Caki2 (cell line): ENCODE data around the gene TEAD4. TPM values are rescaled to one million over a fixed set of nuclear protein-coding genes. Genes with fewer than 3 reads are reported as not detected.

Experiments
- DNase-seq: peaks from one replicate; pipeline ENCODE4 v3.0.0-alpha.2; 2015; ENCODE audit warnings: low read depth
- in situ Hi-C: cut with HindIII; loops from 2 replicates; pipeline ENCODE4 v1.10.0; 2016; ENCODE audit warnings: low sequenced_read_pairs, low pct_unique_long_range_greater_than_20kb, mixed read lengths
- total RNA-seq: library from RNA; depleted of rRNA; stranded (reverse); fragments of >200 nt; shearing (Covaris generic); gene quantifications from 2 replicates; pipeline ENCODE4 v1.2.3, GENCODE V29; 2014; ENCODE audit warnings: low replicate concordance

TEAD4 gene
- total RNA-seq, 1 experiment from 2014 or later = 17.2 TPM

DNA sequence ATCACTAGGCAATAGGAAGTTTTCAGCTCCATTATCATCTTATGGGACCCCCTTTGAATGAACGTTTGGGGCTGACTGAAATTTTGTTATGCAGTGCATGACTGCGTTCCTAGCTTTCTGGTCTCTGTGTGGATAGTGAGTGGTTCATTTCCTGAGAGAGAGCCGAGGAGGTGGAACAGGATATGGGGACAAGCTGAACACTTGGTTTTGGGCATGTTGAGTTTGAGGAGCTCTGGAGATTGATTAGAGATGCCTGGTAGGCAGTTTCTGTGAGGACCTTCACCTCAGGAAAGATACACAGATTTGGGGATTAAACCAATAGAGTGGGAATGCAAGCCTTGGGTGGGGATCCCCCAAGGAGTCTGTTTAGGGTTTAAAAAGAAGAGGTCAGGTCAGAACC, 27.7 kb downstream of the TEAD4 start:
- DNase-seq = no peak
- in situ Hi-C loops = no loop called here

DNA sequence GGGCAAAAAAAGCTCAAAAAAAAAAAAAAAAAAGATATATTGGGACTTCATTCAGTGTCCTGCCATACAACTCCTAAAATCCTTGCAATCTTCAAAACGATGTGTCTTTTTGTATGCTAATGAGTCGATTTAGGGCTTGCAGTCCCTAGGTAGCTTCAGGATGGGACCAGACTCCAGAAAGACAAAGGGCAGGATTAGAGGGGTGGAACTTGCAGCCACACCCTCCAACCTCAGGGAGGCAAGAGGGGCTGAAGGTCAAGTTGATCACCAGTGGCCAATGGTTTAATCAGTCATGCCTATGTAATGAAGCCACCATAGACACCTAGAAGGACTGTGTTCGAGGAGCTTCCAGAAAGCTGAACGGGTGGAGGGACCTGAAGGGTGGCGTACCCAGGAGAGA, 29.3 kb downstream of the TEAD4 start:
- in situ Hi-C loops = no loop called here
- no peak for DNase-seq

DNA sequence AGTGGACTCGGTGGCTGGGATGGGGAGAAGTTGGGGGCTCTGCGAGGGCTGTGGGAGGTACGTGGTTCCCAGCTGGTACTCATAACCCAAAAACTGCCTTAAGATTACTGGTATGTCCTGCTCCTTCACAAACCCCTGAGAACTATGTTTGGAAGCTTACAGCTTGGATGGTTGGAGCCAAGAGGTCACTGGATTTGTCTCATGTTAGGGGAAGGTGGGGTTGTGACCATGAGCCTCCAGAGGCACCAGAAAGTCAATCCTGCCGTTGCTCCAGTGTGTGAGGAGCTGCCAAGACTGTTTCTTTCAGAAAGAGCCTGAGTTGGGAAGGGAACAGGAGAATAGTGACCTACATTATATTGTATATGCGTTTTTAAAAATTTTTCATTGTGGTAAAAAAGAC, 33.5 kb downstream of the TEAD4 start:
- in situ Hi-C loops = no loop called here
- DNase-seq = no peak

DNA sequence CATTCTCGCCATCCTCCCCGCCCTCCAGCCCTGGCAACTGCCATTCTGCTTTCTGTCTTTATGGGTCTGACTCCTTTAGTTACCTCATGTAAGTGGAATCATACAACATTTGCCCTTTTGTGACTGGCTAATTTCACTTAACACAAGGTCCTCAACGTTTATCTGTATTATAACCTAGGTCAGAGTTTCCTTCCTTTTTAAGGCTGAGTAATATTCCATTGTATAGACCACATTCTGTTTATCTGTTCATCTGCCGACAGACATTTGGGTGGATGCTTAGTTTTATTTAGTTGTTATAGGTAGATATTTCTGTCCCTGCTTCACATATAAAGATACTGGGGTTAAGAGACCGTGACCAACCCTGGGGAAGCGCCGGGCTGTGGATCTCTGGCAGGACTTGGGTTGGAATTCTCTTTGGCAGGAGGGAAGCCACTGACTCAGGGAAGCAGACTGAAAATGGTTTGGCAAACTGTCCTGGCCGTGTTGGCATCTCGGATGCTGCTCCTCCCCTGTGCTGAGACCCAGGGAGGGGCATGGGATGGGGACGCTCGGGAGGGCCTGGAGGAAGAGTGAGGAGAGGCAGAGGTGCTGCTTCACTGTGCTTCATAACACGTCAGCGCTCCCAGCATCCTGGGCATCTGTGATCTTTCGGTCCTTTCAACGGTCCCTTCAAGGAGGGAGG, 38.9 kb downstream of the TEAD4 start:
- in situ Hi-C loops = no loop called here
- DNase-seq = no peak

DNA sequence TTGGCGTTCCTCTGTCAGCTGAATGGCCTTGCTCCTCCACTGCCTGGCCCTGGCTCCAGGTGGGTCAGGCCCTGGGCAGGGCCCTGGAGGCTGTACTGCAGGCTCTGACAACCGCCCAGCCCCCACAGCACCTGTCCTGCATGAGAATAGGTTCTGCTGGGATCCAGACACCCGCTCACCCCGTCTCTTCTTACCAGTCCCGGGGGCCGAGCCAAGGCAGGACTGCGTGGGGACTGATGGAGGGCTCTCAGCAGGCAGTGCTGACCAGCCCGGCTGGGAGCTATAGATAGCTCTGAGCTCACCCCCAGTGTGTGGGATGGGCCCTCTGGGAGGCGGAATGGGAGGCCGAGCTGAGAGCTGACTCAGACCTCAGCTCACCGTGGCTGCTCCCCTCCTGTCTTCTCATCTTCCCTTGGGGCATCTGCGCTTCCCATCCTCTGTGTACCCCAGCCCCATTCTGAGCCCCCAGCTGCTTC, 39.6 kb downstream of the TEAD4 start:
- in situ Hi-C loops = no loop called here
- no peak for DNase-seq

DNA sequence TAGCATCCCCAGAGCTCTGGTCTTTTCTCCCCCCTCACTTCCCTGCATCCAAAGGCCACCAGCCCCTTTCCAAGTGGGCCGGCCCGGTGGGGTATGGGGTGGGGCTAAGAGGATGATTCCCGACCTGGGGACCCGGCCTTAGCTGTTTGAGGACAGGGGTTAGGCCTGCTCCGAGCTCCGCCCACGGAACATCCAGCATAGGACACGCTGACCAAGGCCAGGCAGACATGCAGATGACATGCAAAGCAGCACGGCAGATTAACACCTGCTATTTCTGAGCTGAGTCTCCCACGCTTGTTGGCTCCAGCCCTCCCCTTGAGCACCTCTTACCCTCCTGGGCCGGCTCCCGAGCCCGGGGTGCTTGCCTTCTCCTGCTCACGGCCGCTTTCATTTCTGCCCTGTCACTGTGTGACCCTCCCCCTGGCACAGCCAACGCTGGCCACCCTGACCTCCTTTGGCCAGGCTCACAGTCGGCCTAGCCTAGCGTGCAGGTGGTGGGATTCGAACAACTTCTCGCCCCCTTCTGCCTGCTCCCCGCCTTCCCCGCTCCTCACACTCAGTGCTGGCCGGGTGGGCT, 40.2 kb downstream of the TEAD4 start:
- in situ Hi-C loops = no loop called here

DNA sequence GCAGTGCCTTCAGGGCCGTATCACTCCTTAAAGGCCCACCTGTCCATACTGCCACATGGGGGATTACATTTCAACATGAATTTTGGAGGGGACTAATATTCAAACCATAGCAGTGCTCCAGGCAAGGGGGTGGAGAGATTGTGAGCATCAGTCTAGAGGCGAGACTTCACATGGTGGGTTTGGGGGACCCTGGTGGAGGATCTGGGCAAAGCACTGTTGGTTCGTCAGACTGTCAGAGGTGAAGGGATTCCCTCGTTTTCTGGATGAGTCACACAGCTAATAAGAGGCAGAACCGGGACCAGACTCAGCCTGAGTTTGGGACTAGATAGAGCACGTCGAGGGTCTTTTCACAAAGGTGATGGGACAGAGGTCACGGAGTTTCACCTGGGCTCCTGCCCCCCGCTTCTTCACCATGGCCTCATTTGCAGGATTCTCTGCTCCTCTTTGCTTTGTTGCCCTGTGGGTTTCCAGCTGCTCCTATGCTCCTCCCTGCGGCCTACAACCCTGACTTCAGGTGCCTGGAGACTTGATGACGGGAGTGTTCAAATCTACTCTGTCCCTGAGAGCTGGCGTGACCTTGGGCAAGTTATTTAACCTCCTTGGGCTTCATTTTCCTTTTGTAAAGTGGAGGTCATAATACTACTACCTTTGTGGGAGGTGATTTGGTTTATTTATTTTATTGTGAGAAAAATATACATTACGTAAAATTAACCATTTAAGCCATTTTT, 41.5 kb downstream of the TEAD4 start:
- in situ Hi-C loops = no loop called here

More for the DNA sequence above, 40.2 kb downstream of the TEAD4 start:
- DNase-seq = no peak

DNA sequence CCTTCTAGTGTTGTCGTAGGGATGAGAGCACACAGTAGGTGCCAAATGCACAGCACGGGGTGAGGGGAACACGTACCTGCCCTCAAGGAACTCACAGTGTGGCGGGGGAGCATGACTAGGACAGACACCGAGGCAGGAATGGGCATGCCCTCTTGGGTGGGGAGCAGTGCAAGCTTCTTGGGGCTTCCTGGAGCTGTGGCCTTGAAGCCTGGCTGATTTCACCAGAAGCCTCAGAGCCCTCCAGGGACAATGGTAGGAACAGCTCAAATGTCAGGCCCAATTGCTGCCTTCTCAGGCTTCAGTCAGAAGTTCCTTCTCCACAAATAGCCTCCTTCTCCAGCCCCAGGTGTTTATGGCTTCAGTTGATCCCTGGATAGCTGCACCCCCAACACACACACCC, 43.4 kb downstream of the TEAD4 start:
- in situ Hi-C loops = no loop called here
- no peak for DNase-seq

More for the DNA sequence above, 41.5 kb downstream of the TEAD4 start:
- no peak for DNase-seq

DNA sequence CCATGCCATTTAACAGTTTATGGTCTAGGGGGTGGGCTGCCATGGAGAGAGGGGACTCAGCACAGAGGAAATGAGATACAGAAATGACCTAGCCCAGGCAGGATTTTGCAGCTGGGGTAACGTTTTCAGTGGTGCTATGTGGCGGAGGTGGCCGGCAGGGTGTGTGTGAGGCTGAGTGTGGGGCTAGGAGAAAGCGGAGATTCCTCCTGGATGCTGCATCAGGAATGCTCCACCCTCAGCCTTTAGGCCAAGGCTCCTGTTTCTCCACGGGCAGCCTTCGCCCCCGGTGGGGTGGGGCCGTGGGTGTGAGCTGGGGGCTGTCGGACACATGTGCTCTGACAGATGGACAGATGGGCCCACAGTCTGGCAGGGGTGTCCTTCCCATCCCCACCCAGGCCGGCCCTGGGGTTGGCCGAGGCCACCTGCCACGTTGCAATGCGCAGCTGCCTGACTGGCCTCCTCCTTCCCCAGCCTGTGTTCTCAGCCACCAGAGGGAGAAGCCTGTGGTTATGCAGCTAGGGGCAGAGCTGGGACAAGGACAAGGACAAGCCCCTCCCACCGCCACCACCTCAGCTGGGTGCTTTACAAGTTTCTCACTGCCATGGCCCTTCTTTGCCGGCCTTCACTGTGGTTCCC, 44.3 kb downstream of the TEAD4 start:
- in situ Hi-C loops = no loop called here

DNA sequence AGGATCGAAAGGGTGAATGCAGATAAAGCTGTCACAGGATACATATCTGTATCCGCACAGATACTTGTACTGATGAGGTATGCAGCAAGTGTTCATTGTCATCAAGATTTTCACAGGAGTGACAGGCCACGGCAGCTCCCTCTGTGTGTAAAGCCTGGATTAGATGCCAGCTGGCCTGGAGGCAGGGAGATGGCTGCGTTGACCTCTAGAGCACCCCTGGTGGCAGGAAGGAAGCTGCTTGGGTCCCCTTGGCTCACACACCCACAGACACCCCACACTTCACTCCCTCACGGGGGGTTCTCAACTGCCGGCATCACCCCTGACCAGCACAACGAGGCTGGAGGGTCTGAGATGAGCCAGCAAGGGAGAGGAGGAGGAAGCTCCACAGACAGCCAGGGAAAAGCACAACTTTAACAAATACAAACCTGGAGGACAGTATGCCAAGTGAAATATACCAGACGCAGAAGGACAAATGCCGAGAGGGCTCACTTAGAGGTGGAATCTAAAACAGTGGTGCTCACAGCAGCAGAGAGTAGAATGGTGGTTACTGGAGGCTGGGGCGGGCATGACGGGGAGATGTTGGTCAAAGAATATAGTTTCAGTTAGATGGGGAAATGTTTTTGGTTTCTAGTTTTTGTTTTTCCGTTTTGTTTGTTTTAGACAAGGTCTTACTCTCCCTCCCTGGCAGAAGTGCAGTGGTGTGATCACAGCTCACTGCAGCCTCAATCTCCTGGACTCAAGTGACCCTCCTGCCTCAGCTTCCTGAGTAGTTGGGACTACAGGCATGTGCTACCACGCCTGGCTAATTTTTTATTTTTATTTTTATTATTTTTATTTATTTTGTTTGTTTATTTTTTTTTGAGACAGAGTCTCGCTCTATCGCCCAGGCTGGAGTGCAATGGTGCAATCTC, 45.7 kb downstream of the TEAD4 start:
- in situ Hi-C loops = no loop called here
- DNase-seq = no peak

More for the DNA sequence above, 44.3 kb downstream of the TEAD4 start:
- DNase-seq = no peak

DNA sequence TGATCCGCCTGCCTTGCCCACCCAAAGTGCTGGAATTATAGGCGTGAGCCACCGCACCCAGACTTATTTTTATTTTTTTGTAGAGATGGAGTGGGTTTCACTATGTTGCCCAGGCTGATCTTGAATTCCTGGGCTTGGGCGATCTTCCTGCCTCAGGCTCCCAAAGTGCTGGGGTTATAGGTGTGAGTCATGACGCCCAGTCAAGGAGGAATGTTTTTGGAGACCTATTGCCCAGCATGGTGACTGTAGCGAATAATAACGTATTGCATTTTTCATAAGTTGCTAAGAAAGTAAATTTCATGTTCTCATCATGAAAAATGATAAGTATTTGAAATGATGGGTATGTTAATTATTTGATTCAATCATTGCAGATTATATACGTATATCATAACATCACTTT, 46.5 kb downstream of the TEAD4 start:
- in situ Hi-C loops = no loop called here

DNA sequence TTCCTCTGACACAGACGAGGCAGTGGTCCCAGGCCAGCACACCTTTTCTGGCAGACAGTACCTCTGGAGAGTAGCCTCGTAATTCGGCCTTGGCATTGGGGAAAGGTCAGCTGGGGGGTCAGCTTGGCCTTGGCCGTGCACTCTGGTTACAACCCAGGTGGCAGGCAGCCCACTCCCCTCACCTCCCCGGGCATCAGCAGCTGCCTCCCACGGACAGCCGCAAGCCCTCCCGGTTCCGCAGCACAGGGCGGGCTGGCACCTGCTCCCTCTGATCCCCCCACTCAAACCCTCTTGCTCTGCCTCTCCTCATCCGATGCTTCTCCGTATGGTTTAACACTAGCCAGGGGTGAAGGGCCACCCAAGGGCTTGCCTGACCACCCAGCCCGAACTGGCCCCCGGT, 50.6 kb downstream of the TEAD4 start:
- DNase-seq = no peak
- in situ Hi-C loops = no loop called here

More for the DNA sequence above, 46.5 kb downstream of the TEAD4 start:
- DNase-seq = no peak

DNA sequence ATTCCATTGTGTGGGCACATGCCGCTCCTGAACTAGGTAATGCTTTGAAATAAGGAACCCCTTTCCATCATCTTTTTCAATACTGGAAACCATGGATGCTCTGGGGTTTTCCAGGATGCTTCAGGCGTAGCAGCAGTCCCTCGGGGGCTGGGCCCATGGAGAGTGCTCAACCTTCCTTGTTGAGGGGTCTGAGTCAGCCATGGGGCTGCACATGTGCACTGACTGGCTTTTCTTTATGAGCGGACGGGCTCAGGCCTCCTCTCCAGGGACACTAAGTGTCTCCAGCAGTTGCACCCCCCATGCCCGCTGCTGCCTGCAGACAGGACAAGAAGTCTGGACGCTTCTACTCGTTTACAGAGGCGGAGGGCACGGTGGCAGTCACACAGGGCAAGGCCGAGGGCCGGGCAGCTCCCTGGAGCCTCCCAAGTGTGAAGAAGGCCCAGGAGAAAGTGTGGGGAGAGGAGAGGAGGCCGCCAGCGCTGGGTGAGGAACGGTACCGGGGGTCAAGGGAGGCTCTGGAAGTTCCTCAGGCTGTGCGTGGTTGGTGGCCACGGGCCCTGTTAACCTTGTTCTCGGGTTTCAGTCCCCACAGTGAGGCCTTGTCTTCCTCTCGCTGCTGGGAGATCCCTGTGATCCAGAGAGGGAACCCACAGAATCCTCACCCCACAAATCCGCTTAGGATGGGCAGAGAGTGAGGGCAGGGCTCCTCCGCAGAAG, 51.2 kb downstream of the TEAD4 start:
- no peak for DNase-seq
- in situ Hi-C loops = no loop called here

DNA sequence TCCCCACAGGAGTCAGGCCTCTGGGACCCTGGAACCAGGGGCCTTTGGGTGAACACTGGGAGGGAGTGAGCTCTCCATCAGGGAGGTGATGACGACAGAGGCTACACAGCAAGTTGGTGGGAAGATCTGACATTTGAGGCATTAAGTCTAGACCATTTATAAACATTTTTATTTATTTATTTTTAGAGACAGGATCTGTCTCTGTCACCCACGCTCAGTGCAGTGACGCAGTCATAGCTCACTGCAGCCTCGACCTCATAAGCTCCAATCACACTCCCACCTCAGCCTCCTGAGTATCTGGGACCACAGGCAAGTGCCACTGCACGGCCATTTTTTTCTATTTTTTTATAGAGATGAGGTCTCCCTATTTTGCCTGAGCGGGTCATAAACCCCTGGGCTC, 53.6 kb downstream of the TEAD4 start:
- DNase-seq = no peak
- in situ Hi-C loops = no loop called here

DNA sequence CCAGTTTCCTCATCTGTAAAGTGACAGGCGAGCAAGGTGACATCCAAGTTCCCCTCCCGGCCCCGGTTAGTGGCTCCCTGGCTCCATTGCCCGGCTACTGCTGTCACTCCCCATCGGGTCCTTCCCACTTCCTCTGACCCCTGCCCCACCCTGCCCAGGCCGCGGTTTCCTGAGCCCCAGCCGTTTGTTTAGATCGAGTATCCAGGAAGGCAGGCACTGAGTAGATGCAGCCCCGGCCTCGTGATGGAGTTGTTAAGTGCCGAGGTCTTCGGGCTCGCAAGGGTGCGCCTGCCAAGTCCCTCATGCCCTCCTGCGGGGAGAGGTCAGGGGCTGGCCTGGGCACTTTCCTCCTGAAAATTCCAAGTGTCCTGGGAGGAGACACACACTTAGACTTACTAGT, 55.4 kb downstream of the TEAD4 start:
- DNase-seq = no peak
- in situ Hi-C loops = no loop called here

DNA sequence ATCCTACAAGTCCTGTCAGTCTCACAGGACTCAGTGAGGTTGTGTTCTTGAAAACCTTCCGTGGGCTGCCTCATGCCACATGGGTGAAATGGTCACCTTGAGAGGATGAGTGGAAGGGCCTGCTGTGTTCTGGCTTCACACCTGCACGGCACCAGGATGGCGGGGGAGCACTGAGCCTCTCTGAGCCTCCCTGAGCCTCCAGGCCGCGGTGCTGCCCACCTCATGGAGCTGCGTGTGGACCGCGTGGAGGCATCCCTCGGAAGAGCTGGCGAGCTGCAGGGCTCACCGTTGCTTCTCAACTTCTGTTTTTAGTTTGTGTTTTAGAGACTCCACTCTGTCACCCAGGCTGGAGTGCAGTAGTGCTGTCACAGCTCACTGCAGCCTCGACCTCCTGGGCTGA, 56.2 kb downstream of the TEAD4 start:
- in situ Hi-C loops = no loop called here
- DNase-seq = no peak

DNA sequence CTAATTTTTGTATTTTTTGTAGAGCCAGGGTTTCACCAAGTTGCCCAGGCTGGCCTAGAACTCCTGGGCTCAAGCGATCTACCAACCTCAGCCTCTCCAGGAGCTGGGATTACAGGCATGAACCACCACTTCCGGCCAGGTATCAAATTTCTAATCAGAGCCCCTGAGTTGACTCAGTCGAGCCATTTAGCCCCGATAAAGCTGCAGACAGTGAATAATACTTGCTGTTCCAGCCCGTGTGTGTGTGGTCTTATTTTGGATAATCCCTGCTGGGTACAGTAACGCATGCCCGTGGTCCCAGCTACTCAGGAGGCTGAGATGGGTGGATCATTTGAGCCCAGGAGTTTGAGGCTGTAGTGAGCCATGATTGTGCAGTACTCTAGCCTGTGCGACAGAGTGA, 57.0 kb downstream of the TEAD4 start:
- no peak for DNase-seq
- in situ Hi-C loops = no loop called here

DNA sequence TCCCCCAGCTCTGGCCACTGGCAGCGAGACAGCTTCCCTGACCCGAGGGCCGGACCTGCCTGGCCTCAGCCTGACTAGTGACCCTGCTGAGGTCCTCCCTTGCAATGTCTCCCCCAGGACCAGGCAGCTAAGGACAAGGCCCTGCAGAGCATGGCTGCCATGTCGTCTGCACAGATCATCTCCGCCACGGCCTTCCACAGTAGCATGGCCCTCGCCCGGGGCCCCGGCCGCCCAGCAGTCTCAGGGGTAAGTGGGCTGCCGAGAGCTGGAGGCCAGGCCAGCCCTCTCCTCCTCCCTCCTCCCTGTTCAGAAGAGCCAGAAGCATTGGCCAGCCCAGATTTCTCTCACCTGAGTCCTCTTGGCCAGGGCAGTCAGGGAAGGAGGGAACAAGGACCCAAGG, 58.1 kb downstream of the TEAD4 start:
- in situ Hi-C loops = no loop called here

More for the DNA sequence above, 58.1 kb downstream of the TEAD4 start:
- DNase-seq = no peak
